ENCODE measurements around the gene PPP2R2B. TPM values are rescaled to one million over a fixed set of nuclear protein-coding genes. Genes with fewer than 3 reads are reported as not detected.

Gene PPP2R2B
- total RNA-seq, 3 donors from 2014 or later (not counting 1 experiment from before 2014, with no cell fraction given) = 44.9 to 68.3 (median 63.7) TPM

- H3K4me3 ChIP-seq (ENCODE audit: low read length) = no peak overlapping the region
- no peak for DNase-seq
- Mint-ChIP-seq H3K27me3 (ENCODE audit: low read depth in 2 of 2) (peaks cover 2 to 5% of the 10 kb centered on the region in 2 donors), H3K4me3 (no peak overlapping the region), H3K4me1 (peaks cover 41 to 53% of the 10 kb centered on the region in 2 donors), H3K27ac (peak overlapping the region in 1 of 2 donors; percentile 5), H3K36me3 (no peaks in the 10 kb centered on the region), H3K9me3 (no peaks in the 10 kb centered on the region)
- no peaks in the 10 kb centered on the region for H3K36me3 ChIP-seq (ENCODE audit: control insufficient read depth, insufficient read depth, low read length)
- intact Hi-C loops (cut with micrococcal nuclease) = loop anchor here (5.0 kb wide), 1 partner anchor 143 kb away; no protein-coding TSS in a partner anchor
- H3K4me1 ChIP-seq (ENCODE audit: control insufficient read depth, insufficient read depth, low read length) = peaks cover 7% of the 10 kb centered on the region
- no peak for ATAC-seq
- no peak for TF ChIP-seq CTCF (IDR thresholded peaks at IDR 0.05)
- 67% methylated on average over 3 of the region's 4 CpGs for WGBS (ENCODE audit: insufficient coverage)
- H3K9me3 ChIP-seq (ENCODE audit: control insufficient read depth, insufficient read depth, low read length) = no peaks in the 10 kb centered on the region
- H3K27me3 ChIP-seq (ENCODE audit: control insufficient read depth, insufficient read depth, low read length) = no peaks in the 10 kb centered on the region
- no peak overlapping the region for H3K27ac ChIP-seq (ENCODE audit: low read length)
These were observed 16.4 kb upstream of the PPP2R2B start for GRCh38 chr5:146894753-146895521.

- DNase-seq (no peak), ATAC-seq (no peak)
- Histone ChIP-seq H3K4me3 (ENCODE audit: low read length) (no peak overlapping the region), H3K4me1 (ENCODE audit: control insufficient read depth, insufficient read depth, low read length) (peaks cover 7% of the 10 kb centered on the region), H3K36me3 (ENCODE audit: control insufficient read depth, insufficient read depth, low read length) (no peaks in the 10 kb centered on the region), H3K27ac (ENCODE audit: low read length) (no peak overlapping the region), H3K27me3 (ENCODE audit: control insufficient read depth, insufficient read depth, low read length) (no peaks in the 10 kb centered on the region), H3K9me3 (ENCODE audit: control insufficient read depth, insufficient read depth, low read length) (no peaks in the 10 kb centered on the region)
- Mint-ChIP-seq H3K4me3 (no peak overlapping the region), H3K27ac (no peak overlapping the region), H3K9me3 (no peaks in the 10 kb centered on the region), H3K27me3 (ENCODE audit: low read depth in 2 of 2) (peaks cover 2 to 5% of the 10 kb centered on the region in 2 donors), H3K4me1 (peaks cover 41 to 53% of the 10 kb centered on the region in 2 donors), H3K36me3 (no peaks in the 10 kb centered on the region)
- 95% methylated on average over 3 of the region's 3 CpGs for WGBS (ENCODE audit: insufficient coverage)
- TF ChIP-seq CTCF (IDR thresholded peaks at IDR 0.05) = no peak
- intact Hi-C loops (cut with micrococcal nuclease) = loop anchor here (5.0 kb wide), 1 partner anchor 142 kb away; no protein-coding TSS in a partner anchor
These were observed 15.4 kb upstream of the PPP2R2B start for GRCh38 chr5:146893991-146894390.

DNA sequence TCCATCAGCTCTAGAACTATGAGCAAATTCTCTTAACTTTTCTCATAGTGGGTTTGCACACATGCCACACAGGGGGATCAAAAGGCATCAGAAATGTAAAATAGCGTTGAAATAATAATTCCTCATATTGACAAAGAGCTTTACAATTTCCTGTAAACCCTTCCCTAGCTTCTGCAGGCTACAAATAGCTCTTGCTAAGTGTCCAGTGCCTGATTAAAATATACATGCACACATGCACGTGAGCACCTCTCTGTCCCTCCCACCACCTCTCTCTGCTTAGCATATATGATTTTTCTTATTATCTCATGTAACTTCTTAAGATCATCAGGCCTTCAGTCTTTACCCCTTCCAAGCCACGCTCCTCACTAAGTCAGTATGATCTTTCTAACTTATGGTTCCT lies 13.7 kb upstream of the PPP2R2B start:
- no peak overlapping the region for H3K27ac Mint-ChIP-seq
- DNase-seq (no peak), ATAC-seq (no peak)
- no peak for TF ChIP-seq CTCF (IDR thresholded peaks at IDR 0.05)
- no peak overlapping the region for H3K27ac ChIP-seq (ENCODE audit: low read length)
- H3K36me3 ChIP-seq (ENCODE audit: control insufficient read depth, insufficient read depth, low read length) = no peaks in the 10 kb centered on the region
- H3K27me3 Mint-ChIP-seq (ENCODE audit: low read depth in 2 of 2) = peaks cover 2 to 5% of the 10 kb centered on the region in 2 donors
- no peaks in the 10 kb centered on the region for H3K9me3 Mint-ChIP-seq
- H3K36me3 Mint-ChIP-seq = no peaks in the 10 kb centered on the region
- no peak overlapping the region for H3K4me3 ChIP-seq (ENCODE audit: low read length)
- H3K27me3 ChIP-seq (ENCODE audit: control insufficient read depth, insufficient read depth, low read length) = no peaks in the 10 kb centered on the region
- WGBS (ENCODE audit: insufficient coverage) = 96% methylated on average over 3 of the region's 3 CpGs
- intact Hi-C loops (cut with micrococcal nuclease) = loop anchor here (5.0 kb wide), 1 partner anchor 140 kb away; no protein-coding TSS in a partner anchor
- no peaks in the 10 kb centered on the region for H3K9me3 ChIP-seq (ENCODE audit: control insufficient read depth, insufficient read depth, low read length)
- H3K4me3 Mint-ChIP-seq = peak overlapping the region; percentile 19
- H3K4me1 ChIP-seq (ENCODE audit: control insufficient read depth, insufficient read depth, low read length) = peaks cover 7% of the 10 kb centered on the region
- peaks cover 41 to 53% of the 10 kb centered on the region in 2 donors for H3K4me1 Mint-ChIP-seq

All from natural killer cell (primary cell).